ENCODE data around the gene CERT1.

GRCh38 chr5:75525344-75525743, 13.9 kb upstream of the CERT1 start:
- TF ChIP-seq CTCF (conservative IDR thresholded peaks at IDR 0.05; ENCODE audit: low read length) (no peak), EZH2phosphoT487 (IDR thresholded peaks at IDR 0.05; ENCODE audit: borderline replicate concordance) (no peak)
